H1 (cell line): ENCODE measurements around the gene DNAAF6. TPM values are rescaled to one million over a fixed set of nuclear protein-coding genes. Genes with fewer than 3 reads are reported as not detected.

Source experiments
- CTCF ChIA-PET: fragments of 300-600 bp; sonication (Branson Sonifier 250); formaldehyde crosslinking; loops from one replicate; lab custom pipeline; 2021; ENCODE audit not compliant: partially characterized antibody; lab: Charles Lee
- POLR2A ChIA-PET: fragments of 300-600 bp; sonication (Branson Sonifier 250); formaldehyde crosslinking; loops from one replicate; lab custom pipeline; 2021; ENCODE audit warnings: inconsistent platforms; ENCODE audit not compliant: partially characterized antibody; lab: Charles Lee
- DNase-seq, 2 experiments: peaks; one replicate each; pipeline versions ENCODE4 v3.0.0 to v3.0.0-alpha.2; 2010 to 2022; ENCODE audit warnings: low spot score in 2 of 2, low read depth in 1 of 2, mixed read lengths in 1 of 2
- FAIRE-seq: peaks from 2 replicates; lab custom pipeline; 2011; peaks lifted over from hg19 to GRCh38; lab: Jason Lieb, UNC
- H2AFZ ChIP-seq: 2 replicates; pipeline ENCODE4 v1.8.1; 2012; ENCODE audit warnings: low read length, inconsistent platforms
- H2AK5ac ChIP-seq: 2 replicates; pipeline ENCODE4 v1.6.1; 2013; ENCODE audit warnings: low read depth, low read length
- H2BK120ac ChIP-seq: replicated peaks from 2 replicates; pipeline ENCODE3; 2013; ENCODE audit warnings: low read depth, low read length, inconsistent platforms
- H2BK12ac ChIP-seq: 2 replicates; pipeline ENCODE4 v1.6.1; 2013; ENCODE audit warnings: low read depth, low read length
- H2BK15ac ChIP-seq: 2 replicates; pipeline ENCODE4 v1.6.1; 2013; ENCODE audit warnings: low read length
- H2BK20ac ChIP-seq: 2 replicates; pipeline ENCODE4 v1.6.1; 2013; ENCODE audit warnings: low read length
- H2BK5ac ChIP-seq: 2 replicates; pipeline ENCODE4 v1.6.1; 2013; ENCODE audit warnings: low read depth, low read length
- H3K14ac ChIP-seq: 2 replicates; pipeline ENCODE4 v1.6.1; 2013; ENCODE audit warnings: inconsistent platforms; ENCODE audit not compliant: insufficient read length
- H3K18ac ChIP-seq: 2 replicates; pipeline ENCODE4 v1.6.1; 2013; ENCODE audit warnings: low read length; ENCODE audit errors: extremely low read depth
- H3K23ac ChIP-seq: 2 replicates; pipeline ENCODE4 v1.6.1; 2013; ENCODE audit warnings: inconsistent platforms; ENCODE audit not compliant: insufficient read length
- H3K23me2 ChIP-seq: 2 replicates; pipeline ENCODE4 v1.6.1; 2013; ENCODE audit warnings: low read depth, low read length
- H3K27ac ChIP-seq: 2 replicates; pipeline ENCODE4 v1.6.1; 2011; ENCODE audit warnings: low read depth, low read length, inconsistent platforms
- H3K27me3 ChIP-seq, 4 experiments: replicated peaks in 1 of 4; 1 replicate in 1 of 4; 2 replicates in 3 of 4; pipeline versions ENCODE4 v1.6.1 to v1.8.1; 2011 to 2013; ENCODE audit warnings: low read length in 3 of 4, mild to moderate bottlenecking in 3 of 4, inconsistent platforms in 2 of 4, mixed read lengths in 2 of 4, moderate library complexity in 1 of 4; ENCODE audit not compliant: control insufficient read depth in 3 of 4, insufficient read depth in 3 of 4; ENCODE audit errors: extremely low read depth in 1 of 4
- H3K36me3 ChIP-seq, 4 experiments: 2 replicates each; pipeline versions ENCODE4 v1.6.1 to v1.8.1; 2011 to 2013; ENCODE audit warnings: mild to moderate bottlenecking in 4 of 4, low read length in 3 of 4, moderate library complexity in 2 of 4, control low read depth in 1 of 4, inconsistent platforms in 1 of 4; ENCODE audit not compliant: insufficient read depth in 4 of 4, control insufficient read depth in 2 of 4
- H3K4ac ChIP-seq: replicated peaks from 2 replicates; pipeline ENCODE3; 2013; ENCODE audit warnings: low read length, low read depth, mixed read lengths, inconsistent platforms; ENCODE audit not compliant: insufficient read length
- H3K4me1 ChIP-seq, 4 experiments: replicated peaks in 1 of 4; 1 replicate in 1 of 4; 2 replicates in 3 of 4; pipeline versions ENCODE4 v1.6.1 to v1.8.1; 2011 to 2013; ENCODE audit warnings: low read length in 3 of 4, inconsistent platforms in 2 of 4, mixed read lengths in 1 of 4; ENCODE audit not compliant: insufficient read depth in 4 of 4, control insufficient read depth in 3 of 4
- H3K4me2 ChIP-seq, 2 experiments: 2 replicates each; pipeline versions ENCODE4 v1.6.1 to v1.8.1; 2011 to 2013; ENCODE audit warnings: low read depth in 2 of 2, low read length in 2 of 2, control low read depth in 1 of 2, inconsistent platforms in 1 of 2, mild to moderate bottlenecking in 1 of 2; ENCODE audit not compliant: insufficient read depth in 1 of 2
- H3K4me3 ChIP-seq, 4 experiments: fragments of 200-600, 300-600 bp in 1 of 4; sonication (generic), shearing (Covaris generic), sonication (Bioruptor Twin) in 1 of 4; 2 replicates each; pipeline versions ENCODE4 v1.5.1 to v1.8.1; 2011 to 2016; ENCODE audit warnings: low read length in 4 of 4, low read depth in 3 of 4, control low read depth in 2 of 4, inconsistent platforms in 2 of 4, mild to moderate bottlenecking in 2 of 4, mixed read lengths in 1 of 4, moderate library complexity in 1 of 4; ENCODE audit not compliant: insufficient read depth in 2 of 4; ENCODE audit errors: extremely low read depth in 1 of 4
- H3K56ac ChIP-seq: replicated peaks from 2 replicates; pipeline ENCODE3; 2013; ENCODE audit warnings: low read depth, mild to moderate bottlenecking, mixed read lengths, low read length, inconsistent platforms; ENCODE audit not compliant: insufficient read length
- H3K79me1 ChIP-seq: 2 replicates; pipeline ENCODE4 v1.6.1; 2013; ENCODE audit warnings: low read depth, low read length, control low read depth
- H3K79me2 ChIP-seq, 2 experiments: 2 replicates each; pipeline versions ENCODE4 v1.6.1 to v1.8.1; 2012 to 2013; ENCODE audit warnings: low read length in 2 of 2, mild to moderate bottlenecking in 2 of 2, inconsistent platforms in 1 of 2; ENCODE audit not compliant: insufficient read depth in 2 of 2, control insufficient read depth in 1 of 2
- H3K9ac ChIP-seq, 4 experiments: replicated peaks in 1 of 4; 1 replicate in 1 of 4; 2 replicates in 3 of 4; pipeline versions ENCODE4 v1.6.1 to v1.8.1; 2011 to 2013; ENCODE audit warnings: low read depth in 3 of 4, low read length in 3 of 4, control low read depth in 2 of 4, mild to moderate bottlenecking in 2 of 4, moderate library complexity in 2 of 4, inconsistent platforms in 1 of 4; ENCODE audit errors: extremely low read depth in 1 of 4
- H3K9me3 ChIP-seq, 2 experiments: 2 replicates each; pipeline versions ENCODE4 v1.6.1 to v1.8.1; 2012 to 2013; ENCODE audit warnings: mild to moderate bottlenecking in 2 of 2, moderate library complexity in 2 of 2, control low read depth in 1 of 2, inconsistent platforms in 1 of 2, low read depth in 1 of 2, low read length in 1 of 2, mixed read lengths in 1 of 2; ENCODE audit not compliant: insufficient read depth in 2 of 2
- H4K20me1 ChIP-seq, 2 experiments: replicated peaks in 1 of 2; 2 replicates each; pipeline versions ENCODE3 to v1.8.1; 2011 to 2013; ENCODE audit warnings: inconsistent platforms in 2 of 2, low read length in 2 of 2, mild to moderate bottlenecking in 1 of 2; ENCODE audit not compliant: insufficient read depth in 2 of 2, control insufficient read depth in 1 of 2
- H4K5ac ChIP-seq: 2 replicates; pipeline ENCODE4 v1.6.1; 2013; ENCODE audit warnings: low read length, low read depth, mixed read lengths, inconsistent platforms; ENCODE audit not compliant: insufficient read length
- H4K8ac ChIP-seq: 2 replicates; pipeline ENCODE4 v1.8.0; 2013; ENCODE audit warnings: mild to moderate bottlenecking, moderate library complexity, low read length, inconsistent platforms; ENCODE audit not compliant: insufficient read depth; ENCODE audit errors: extremely low read depth
- H4K91ac ChIP-seq: replicated peaks from 2 replicates; pipeline ENCODE3; 2013; ENCODE audit warnings: low read length, mixed read lengths, inconsistent platforms; ENCODE audit not compliant: insufficient read length
- CBX8 ChIP-seq: fragments of 300-800, 300-1000 bp; sonication (generic); IDR thresholded peaks from 2 replicates; pipeline ENCODE4 v1.7.1; 2016; ENCODE audit warnings: low read depth, low read length, borderline replicate concordance
- EP300 ChIP-seq, 2 experiments: IDR thresholded peaks; 1 replicate in 1 of 2; 2 replicates in 1 of 2; pipeline ENCODE4 v1.6.1; 2011 to 2012; ENCODE audit warnings: low read depth in 2 of 2, low read length in 2 of 2, mild to moderate bottlenecking in 2 of 2, borderline replicate concordance in 1 of 2, inconsistent platforms in 1 of 2, moderate library complexity in 1 of 2
- HDAC6 ChIP-seq: IDR thresholded peaks from one replicate; pipeline ENCODE4 v1.7.1; 2012; ENCODE audit warnings: low read depth, mild to moderate bottlenecking, inconsistent platforms, low read length, moderate library complexity
- JUND ChIP-seq: IDR thresholded peaks from 2 replicates; pipeline ENCODE4 v1.6.1; 2011; ENCODE audit warnings: mild to moderate bottlenecking, improper control_type of control experiment, low read length
- KDM5A ChIP-seq: fragments of 200-600 bp; IDR thresholded peaks from 2 replicates; pipeline ENCODE4 v1.7.1; 2012; ENCODE audit warnings: mild to moderate bottlenecking, low read length, inconsistent platforms, mixed read lengths
- POLR2A ChIP-seq, 2 experiments: IDR thresholded peaks; 1 replicate in 1 of 2; 2 replicates in 1 of 2; pipeline ENCODE4 v1.6.1; 2011; ENCODE audit warnings: low read depth in 2 of 2, low read length in 2 of 2, mild to moderate bottlenecking in 2 of 2; ENCODE audit errors: control extremely low read depth in 1 of 2
- RBBP5 ChIP-seq: IDR thresholded peaks from 2 replicates; pipeline ENCODE4 v1.7.1; 2012; ENCODE audit warnings: low read depth, mild to moderate bottlenecking, inconsistent platforms, low read length, moderate library complexity, borderline replicate concordance
- SP4 ChIP-seq: IDR thresholded peaks from 2 replicates; pipeline ENCODE4 v1.6.1; 2012; ENCODE audit warnings: low read length, inconsistent platforms
- SRF ChIP-seq: IDR thresholded peaks from 2 replicates; pipeline ENCODE4 v1.6.1; 2011; ENCODE audit warnings: mild to moderate bottlenecking, low read depth, low read length, moderate library complexity
- TAF1 ChIP-seq: IDR thresholded peaks from 2 replicates; pipeline ENCODE4 v1.6.1; 2011; ENCODE audit warnings: mild to moderate bottlenecking, low read depth, low read length
- WGBS, 2 experiments: shearing (Covaris generic) in 1 of 2; methylation state at CpG; one replicate each; pipeline versions ENCODE4 v1.1.6 to v1.1.7; 2013 to 2015; ENCODE audit warnings: low lambda C conversion rate in 2 of 2, mixed read lengths in 2 of 2, inconsistent platforms in 1 of 2, low coverage in 1 of 2, missing lambda C conversion rate in 1 of 2; ENCODE audit not compliant: insufficient replicate concordance in 2 of 2, insufficient coverage in 1 of 2, insufficient read length in 1 of 2; ENCODE audit errors: extremely low coverage in 1 of 2, missing lambda C conversion rate in 1 of 2; 5-methylcytosine and 5-hydroxymethylcytosine counted together
- polyA plus RNA-seq, 7 experiments: library from polyadenylated mRNA; depleted of rRNA in 3 of 7; stranded (reverse) in 5 of 7; unstranded in 2 of 7; fragments of >200 nt in 5 of 7; fragments of 200-250 nt in 2 of 7; gene quantifications; 1 replicate in 5 of 7; 2 replicates in 1 of 7; 4 replicates in 1 of 7; pipeline versions ENCODE4 v1.2.1 to v1.2.3, GENCODE V29; 2011 to 2013; ENCODE audit warnings: missing spikeins in 2 of 7, mixed read lengths in 2 of 7
- total RNA-seq: library from RNA; stranded (reverse); fragmentation: NEBNext Ultra II Directional; extraction: Animal tissue kit (Norgen Biotek cat#: 25700); gene quantifications from 2 replicates; pipeline ENCODE4 v1.2.1, GENCODE V29; 2021

The DNAAF6 gene
- total and polyA plus RNA-seq, 2 of the 8 experiments (the other 6 are each of a cell fraction or from before 2014, with no cell fraction given), result not detected

- Histone ChIP-seq H3K4me1 (peaks cover 0 to 2% (median 0%) of the 10 kb centered on the region in 4 experiments; a peak in 2 of 7 replicates), H3K9me3 (no peaks in the 10 kb centered on the region), H3K79me1 (no peaks in the 10 kb centered on the region), H4K91ac (no peak overlapping the region), H2BK20ac (no peak overlapping the region), H3K23ac (no peak overlapping the region), H2BK15ac (no peak overlapping the region), H2AFZ (no peak overlapping the region), H3K9ac (no peak overlapping the region), H2BK5ac (no peak overlapping the region), H2AK5ac (no peak overlapping the region), H3K27me3 (no peaks in the 10 kb centered on the region), H3K56ac (no peak overlapping the region), H3K4me3 (no peak overlapping the region), H3K4me2 (no peak overlapping the region), H3K79me2 (no peaks in the 10 kb centered on the region), H2BK120ac (no peak overlapping the region), H3K4ac (no peak overlapping the region), H3K27ac (no peak overlapping the region), H4K20me1 (no peaks in the 10 kb centered on the region), H4K8ac (no peak overlapping the region), H3K36me3 (no peaks in the 10 kb centered on the region), H4K5ac (no peak overlapping the region), H3K18ac (no peak overlapping the region), H2BK12ac (no peak overlapping the region), H3K14ac (no peak overlapping the region), H3K23me2 (no peaks in the 10 kb centered on the region)
- 70% methylated on average over 2 of the region's 2 CpGs; no CpG with 5 or more reads in 1 of the 2 experiments for WGBS, 2 experiments
- TF ChIP-seq JUND (no peak), POLR2A (IDR thresholded peaks at IDR 0.05; ENCODE audit: control extremely low read depth in 1 of 2, low read depth in 2 of 2, low read length in 2 of 2) (no peak), HDAC6 (no peak), RBBP5 (no peak), TAF1 (no peak), CBX8 (no peak), SP4 (no peak), KDM5A (no peak), SRF (no peak), EP300 (IDR thresholded peaks at IDR 0.05; ENCODE audit: borderline replicate concordance in 1 of 2, low read depth in 2 of 2, low read length in 2 of 2) (no peak)
- FAIRE-seq (no peak), DNase-seq (no peak)
- POLR2A ChIA-PET, result no interaction called here
- CTCF ChIA-PET, result interaction anchor here (0.6 to 0.9 kb wide), 4 partner anchors 20 to 497 kb away, joined by 3 to 6 read pairs (median 4); no protein-coding TSS in a partner anchor
Observed at GRCh38 chrX:107293056-107293455, 86.6 kb downstream of the DNAAF6 start.
